Right kidney (tissue), 1 donor: Measurements from ENCODE around the gene TMEM169.
"Not testable (repeated sequence)": the region's sequence is repeated elsewhere in the genome, so short reads cannot be mapped to it uniquely, and the experiment has no call there.

Experiments
- DNase-seq: peaks from one replicate; pipeline ENCODE4 v3.0.0-alpha.2; 2016

TMEM169 gene

GRCh38 chr2:216071111-216071851 lies 10.4 kb upstream of the TMEM169 start:
- DNase-seq, result no peak

DNA sequence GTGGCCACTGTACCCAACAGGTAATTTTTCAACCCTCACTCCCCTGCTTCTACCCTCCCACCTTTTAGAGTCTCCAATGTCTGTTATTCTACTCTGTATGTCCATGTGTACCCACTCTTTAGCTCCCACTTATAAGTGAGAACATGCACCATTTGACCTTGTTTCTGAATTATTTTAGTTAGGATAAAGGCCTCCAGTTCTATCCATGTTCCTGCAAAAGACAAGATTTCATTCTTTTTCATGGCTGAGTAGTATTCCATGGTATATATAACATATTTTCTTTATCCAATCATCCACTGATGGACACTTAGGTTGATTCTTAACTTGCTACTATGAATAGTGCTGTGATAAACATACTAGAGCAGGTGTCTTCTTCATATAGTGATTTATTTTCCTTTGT lies 9.2 kb upstream of the TMEM169 start:
- DNase-seq, result no peak

DNA sequence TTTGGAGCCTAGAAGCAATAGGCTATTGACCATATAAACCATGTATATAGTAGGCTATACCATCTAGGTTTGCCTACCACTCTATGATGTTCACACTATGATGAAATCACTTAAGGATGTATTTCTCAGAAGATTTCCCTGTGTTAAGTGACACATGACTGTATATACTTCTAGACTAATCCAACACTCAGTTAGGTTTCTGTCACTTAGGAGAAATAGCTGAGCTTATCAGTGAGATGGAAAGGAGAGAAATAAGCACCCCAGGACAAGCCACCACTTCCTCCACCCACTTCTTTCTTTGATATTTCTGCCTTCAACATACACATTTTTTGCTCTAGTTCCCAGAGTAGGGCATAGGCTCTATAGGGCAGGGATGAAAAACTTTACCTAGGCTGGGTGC lies 7.9 kb upstream of the TMEM169 start:
- no peak for DNase-seq

GRCh38 chr2:216074380-216074779 lies 7.3 kb upstream of the TMEM169 start:
- no peak for DNase-seq

DNA sequence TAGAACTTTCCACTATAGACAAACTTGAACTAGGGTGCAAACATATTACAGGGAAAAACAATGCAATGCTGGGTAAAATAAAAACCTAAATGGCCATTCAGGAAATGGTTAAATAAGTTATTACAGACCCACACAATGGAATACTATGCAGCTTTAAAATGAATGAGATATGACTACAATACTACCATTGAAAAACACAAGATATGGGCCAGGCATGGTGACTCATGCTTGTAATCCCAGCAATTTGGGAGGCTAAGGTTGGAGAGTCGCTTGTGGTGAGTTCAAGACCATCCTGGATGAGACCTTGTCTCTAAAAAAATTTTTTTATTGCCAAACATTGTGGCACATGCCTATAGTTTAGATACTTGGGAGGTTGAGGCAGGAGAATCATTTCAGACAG lies 6.9 kb upstream of the TMEM169 start:
- no peak for DNase-seq

- DNase-seq, result no peak
Observed at GRCh38 chr2:216075510-216076485, 5.9 kb upstream of the TMEM169 start.

DNA sequence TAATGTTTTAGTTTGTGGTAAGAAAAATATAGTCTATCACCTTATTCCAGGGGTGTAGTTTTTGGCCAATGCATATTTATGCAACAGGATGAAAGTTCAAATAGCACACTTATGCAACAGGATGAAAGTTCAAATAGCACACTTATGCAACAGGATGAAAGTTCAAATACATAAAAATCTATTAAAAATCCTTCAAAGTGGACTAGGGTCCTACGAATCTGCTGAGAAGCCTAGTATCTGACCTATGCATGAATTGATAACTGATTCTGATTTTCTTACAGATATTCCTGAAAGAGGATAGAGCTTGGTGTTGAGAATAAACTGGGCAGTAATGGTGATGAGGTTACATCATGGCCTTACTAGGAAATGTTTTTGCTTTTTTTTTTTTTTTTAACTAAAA lies 2.9 kb upstream of the TMEM169 start:
- DNase-seq, result no peak

DNA sequence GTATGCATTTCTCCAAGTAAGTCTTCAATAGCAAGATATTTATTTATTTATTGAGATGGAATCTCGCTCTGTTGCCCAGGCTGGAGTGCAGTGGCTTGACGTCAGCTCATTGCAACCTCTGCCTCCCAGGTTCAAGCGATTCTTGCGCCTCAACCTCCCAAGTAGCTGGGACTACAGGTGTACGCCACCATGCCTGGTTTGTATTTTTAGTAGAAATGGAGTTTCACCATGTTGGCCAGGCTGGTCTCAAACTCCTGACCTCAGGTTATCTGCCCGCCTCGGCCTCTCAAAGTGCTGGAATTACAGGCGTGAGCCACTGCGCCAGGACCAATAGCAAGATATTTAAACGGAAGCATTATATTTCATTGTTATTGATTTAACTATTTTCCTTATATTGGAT lies 1.7 kb upstream of the TMEM169 start:
- DNase-seq, result not testable (repeated sequence)

- no peak for DNase-seq
Observed at GRCh38 chr2:216081012-216081411, 707 bp upstream of the TMEM169 start.

DNA sequence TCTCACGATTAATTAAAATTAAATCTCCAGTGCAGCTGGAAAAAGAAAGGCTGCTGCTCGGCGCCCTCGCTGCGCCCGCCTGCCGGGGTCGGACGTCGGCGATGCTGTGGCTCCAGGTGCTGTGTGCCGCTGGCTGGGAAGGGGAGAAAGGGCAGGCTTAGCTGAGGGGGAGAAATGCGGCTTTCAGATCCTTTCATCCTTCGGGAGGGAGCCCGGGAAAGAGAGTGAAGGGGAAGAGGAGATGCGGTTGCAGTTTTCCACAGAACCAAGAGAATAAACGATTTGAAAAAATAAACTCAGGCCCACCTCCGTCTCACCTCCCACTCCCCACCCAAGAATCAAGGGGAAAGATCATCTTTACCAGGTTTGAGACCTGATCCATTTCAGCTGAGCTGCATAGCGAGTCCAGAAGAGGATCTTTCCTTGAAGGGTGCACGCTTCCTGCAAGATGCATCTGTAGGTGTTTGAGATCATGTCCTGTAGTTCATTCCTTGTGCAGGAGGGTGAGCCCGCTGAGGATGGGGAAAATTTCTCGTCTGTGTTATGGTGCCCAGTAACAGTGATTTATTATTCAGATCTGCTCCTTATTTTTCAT lies 495 bp downstream of the TMEM169 start:
- DNase-seq, result peak; percentile 64

DNA sequence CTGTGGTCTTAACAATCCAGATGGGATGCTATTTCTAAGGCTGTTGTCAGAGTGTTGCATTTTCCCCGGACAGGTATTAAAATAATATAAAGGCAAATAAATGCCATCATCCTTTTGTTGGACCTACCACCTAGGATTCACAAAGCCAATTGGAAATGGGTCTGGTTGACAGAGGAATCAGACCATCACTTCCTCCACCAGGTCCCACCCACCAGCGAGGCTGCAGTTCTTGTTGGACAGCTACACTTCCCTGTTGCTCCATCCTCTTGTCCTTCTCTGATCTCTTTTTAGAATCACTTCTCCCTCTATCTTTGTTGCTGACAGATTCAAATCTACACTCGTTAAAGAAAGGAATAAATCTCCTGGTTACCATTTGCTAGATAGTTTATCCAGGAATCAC lies 1.1 kb downstream of the TMEM169 start:
- no peak for DNase-seq

DNA sequence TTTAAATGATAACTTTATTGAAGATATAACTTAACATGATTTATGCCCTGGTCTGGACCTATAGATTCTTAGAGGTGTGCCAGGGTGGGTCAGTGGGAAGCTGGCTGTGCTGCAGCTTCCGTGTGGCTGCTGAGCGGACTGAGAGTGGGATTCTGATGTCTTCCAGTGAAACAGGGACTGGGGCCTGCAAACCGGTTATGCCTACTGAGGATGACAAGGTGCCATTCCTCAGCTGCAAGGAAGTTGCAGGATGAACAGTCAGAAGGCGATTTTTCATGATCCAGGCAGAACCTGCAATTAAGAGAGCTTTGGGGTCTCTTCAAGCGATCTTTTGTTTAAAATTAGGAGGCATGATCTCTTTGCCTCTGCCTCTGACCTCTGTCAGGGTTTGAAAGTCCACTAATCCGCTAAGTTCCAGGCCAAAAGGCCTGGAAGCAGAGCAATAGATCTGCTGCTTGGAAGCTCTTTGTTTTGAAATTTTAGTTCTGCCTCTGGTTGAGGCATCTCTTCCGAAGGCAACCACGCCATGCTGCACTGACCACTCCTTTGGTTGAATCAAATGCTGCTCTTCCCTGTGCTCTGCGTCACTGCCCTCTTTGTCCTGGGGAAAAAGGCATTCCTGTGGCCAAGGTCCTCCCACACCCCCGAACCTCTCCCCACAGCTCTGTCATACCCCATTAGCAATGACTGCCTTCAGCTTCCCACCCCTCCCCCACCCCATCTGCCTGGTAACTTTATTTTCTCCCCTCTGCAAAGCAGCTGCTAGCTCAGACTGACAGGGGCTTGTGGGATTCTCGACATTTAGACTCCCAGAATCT lies 2.0 kb downstream of the TMEM169 start:
- peak; percentile 65 for DNase-seq

DNA sequence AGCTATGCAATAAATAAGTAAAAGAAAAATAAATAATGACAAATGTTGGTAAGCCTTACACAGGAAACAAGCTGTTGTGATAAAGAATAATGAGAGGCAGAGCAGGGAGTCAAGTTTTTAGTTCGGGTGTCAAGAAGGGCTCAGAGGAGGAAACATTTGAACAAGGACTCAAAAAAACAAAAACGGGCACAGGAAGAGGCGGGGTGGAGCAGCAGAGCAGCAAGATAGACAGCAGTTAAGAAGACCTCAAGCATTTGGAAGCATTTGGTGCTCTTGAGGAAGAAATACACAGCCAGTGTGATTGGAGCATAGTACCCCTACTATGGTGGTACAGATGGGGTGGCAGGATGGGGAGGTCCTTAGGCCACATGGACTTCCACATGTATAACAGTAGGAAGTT lies 2.8 kb downstream of the TMEM169 start:
- DNase-seq, result peak; percentile 23

DNA sequence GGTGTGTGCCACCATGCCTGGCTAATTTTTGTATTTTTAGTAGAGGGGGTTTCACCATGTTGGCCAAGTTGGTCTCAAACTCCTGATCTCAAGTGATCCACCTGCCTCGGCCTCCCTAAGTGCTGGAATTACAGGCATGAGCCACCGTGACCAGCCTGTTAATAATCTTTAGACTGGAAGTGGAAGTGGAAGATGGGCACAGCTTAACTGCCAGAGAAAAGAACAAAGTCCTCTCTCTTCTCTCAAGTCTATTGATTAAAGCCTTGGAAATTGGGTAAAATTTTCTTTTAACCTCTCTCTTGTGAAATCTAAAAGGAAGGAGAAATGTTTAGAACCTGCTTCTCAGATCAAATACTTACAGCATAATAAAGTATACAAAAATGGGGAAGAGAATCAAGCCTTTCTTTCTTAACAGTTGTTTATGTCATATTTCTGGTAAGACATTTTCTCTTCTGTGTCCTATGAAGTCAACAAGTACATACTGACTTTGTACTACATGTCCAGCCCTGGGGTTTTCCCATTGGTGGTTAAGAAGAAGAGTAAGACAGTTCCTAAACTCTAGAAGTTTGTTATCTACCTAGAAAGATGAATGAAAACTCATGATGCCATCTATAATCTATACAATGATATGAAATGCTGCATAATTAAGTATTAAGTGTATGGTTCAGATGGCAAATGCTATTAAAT lies 4.6 kb downstream of the TMEM169 start:
- no peak for DNase-seq

DNA sequence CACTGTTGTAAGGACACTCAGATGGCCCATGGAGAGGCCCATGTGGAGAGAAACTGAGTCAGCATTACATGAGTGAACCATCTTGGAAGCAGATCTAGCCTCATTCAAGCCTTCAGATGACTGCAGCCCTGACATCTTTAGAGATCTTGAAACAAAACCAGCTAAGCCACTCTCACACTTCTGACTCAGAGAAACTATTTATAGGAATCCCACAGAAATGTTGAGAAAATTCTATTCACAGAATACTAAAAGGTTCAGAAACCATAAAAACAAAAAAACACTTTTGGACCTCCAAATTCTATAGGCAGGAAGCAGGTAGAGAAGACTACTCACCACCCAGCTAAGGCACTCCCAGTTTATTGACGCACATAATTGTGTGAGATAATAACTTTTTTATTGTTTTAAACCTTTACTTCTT lies 8.7 kb downstream of the TMEM169 start:
- no peak for DNase-seq

GRCh38 chr2:216092646-216093045 lies 10.9 kb downstream of the TMEM169 start:
- DNase-seq, result no peak

DNA sequence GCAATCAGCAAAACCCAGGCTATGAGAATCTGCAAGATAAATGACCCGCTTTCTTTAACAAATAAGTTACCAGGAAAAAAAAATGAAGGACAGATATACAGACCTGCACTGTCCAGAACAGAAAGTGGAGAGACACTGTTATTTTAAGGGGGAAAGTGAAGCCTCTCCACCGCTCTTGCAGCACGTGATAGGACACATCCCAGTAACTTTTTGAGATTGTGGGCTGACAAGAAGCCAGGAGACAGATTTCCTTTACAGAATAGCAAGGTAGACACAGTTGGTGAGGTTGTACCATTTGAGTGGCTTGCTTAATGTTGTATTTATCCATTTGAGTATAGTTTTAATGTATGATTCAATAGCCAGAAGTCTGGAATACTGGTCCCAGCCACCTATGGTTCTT lies 13.0 kb downstream of the TMEM169 start:
- no peak for DNase-seq

- no peak for DNase-seq
Observed at GRCh38 chr2:216098421-216099334, 17.0 kb downstream of the TMEM169 start.

DNA sequence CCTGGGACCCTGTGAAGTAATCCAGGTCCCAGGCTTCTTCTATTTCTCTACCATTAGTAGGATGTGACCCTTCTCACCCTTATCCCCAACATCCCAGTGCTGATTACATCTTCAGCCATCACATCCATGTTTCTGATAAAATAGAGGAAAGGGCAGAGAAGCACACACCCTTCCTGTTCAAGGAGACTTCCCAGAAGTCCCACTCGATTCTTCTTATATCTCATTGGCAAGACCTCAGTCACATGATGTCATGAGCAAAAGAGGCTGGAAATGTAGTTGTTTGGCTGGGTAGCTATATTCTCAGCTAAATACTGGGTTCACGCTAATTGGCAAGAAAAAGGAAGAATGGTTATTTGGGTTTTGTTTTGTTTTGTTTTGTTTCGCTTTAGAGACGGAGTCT lies 19.4 kb downstream of the TMEM169 start:
- no peak for DNase-seq

GRCh38 chr2:216103213-216103612 lies 21.5 kb downstream of the TMEM169 start:
- no peak for DNase-seq

DNA sequence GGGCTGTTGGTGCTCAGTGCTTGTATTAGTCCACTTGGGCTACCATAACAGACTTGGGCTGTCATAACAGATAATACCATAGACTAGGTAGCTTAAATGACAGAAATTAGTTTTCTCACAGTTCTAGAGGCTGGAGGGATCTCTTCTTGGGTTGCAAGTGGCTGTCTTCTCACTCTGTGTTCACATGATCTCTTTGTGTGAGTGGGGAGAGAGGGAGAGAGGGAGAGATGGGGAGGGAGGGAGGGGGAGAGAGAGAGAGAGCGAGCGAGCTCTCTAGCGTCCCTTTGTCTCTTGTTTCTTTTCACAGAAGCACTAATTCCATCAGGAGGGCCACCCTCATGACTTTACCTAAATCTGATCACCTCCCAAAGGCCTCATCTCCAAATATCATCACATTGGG lies 23.0 kb downstream of the TMEM169 start:
- DNase-seq, result no peak
